B cell (primary cell): ENCODE data around the gene PRPSAP1. TPM values are rescaled to one million over a fixed set of nuclear protein-coding genes. Genes with fewer than 3 reads are reported as not detected.

Source experiments
- ATAC-seq: fragments of 200-7000 bp; cut with Tn5 transposase; one replicate; pipeline ENCODE4 v1.10.0; 2021; ENCODE audit warnings: low read depth, mild to moderate bottlenecking, moderate number of reproducible peaks, moderate library complexity
- CTCF ChIA-PET: fragments of 350-600 bp; sonication (Branson Sonifier 250); formaldehyde crosslinking; loops from one replicate; lab custom pipeline; 2021; ENCODE audit warnings: antibody characterized with exemption, inconsistent platforms; lab: Charles Lee
- POLR2A ChIA-PET: fragments of 350-600 bp; sonication (Branson Sonifier 250); formaldehyde crosslinking; loops from one replicate; lab custom pipeline; 2021; ENCODE audit warnings: antibody characterized with exemption; lab: Charles Lee
- DNase-seq: peaks from one replicate; pipeline ENCODE4 v3.0.0; 2013
- H2AFZ ChIP-seq: 2 replicates; pipeline ENCODE4 v1.6.1; 2012; ENCODE audit warnings: mild to moderate bottlenecking, low read depth, low read length; ENCODE audit not compliant: insufficient read depth, poor library complexity, severe bottlenecking
- H3K27ac ChIP-seq, 2 donors: 1 replicate in 1 of 2; 2 replicates in 1 of 2; pipeline ENCODE4 v1.5.1; 2012 to 2013; ENCODE audit warnings: low read length in 2 of 2, mild to moderate bottlenecking in 2 of 2, moderate library complexity in 1 of 2
- H3K27me3 ChIP-seq, 4 experiments: fragments of 200-600 bp in 1 of 4; sonication (generic) in 1 of 4; replicated peaks in 1 of 4; 1 replicate in 2 of 4; 2 replicates in 2 of 4; pipeline versions ENCODE4 v1.6.1 to v1.7.0; 2013 to 2016; ENCODE audit warnings: low read length in 3 of 4, mild to moderate bottlenecking in 2 of 4, mixed read lengths in 1 of 4, moderate library complexity in 1 of 4; ENCODE audit not compliant: insufficient read depth in 4 of 4, control insufficient read depth in 3 of 4; ENCODE audit errors: control extremely low read depth in 1 of 4
- H3K36me3 ChIP-seq, 2 experiments: replicated peaks in 1 of 2; 1 replicate in 1 of 2; 2 replicates in 1 of 2; pipeline versions ENCODE4 v1.6.1 to v1.7.1; 2013; ENCODE audit warnings: low read length in 1 of 2; ENCODE audit not compliant: insufficient read depth in 2 of 2, control insufficient read depth in 1 of 2; ENCODE audit errors: control extremely low read depth in 1 of 2, extremely low read depth in 1 of 2
- H3K4me1 ChIP-seq, 2 donors: fragments of 200-600 bp in 1 of 2; sonication (generic) in 1 of 2; 1 replicate in 1 of 2; 2 replicates in 1 of 2; pipeline versions ENCODE4 v1.5.1 to v1.6.1; 2013 to 2017; ENCODE audit warnings: low read length in 2 of 2; ENCODE audit not compliant: control insufficient read depth in 2 of 2, insufficient read depth in 2 of 2
- H3K4me2 ChIP-seq: replicated peaks from 2 replicates; pipeline ENCODE3; 2012; ENCODE audit warnings: mild to moderate bottlenecking, low read depth, low read length; ENCODE audit not compliant: poor library complexity, severe bottlenecking
- H3K4me3 ChIP-seq, 5 experiments: fragments of 200-600 bp in 1 of 5; sonication (generic) in 1 of 5; 1 replicate in 3 of 5; 2 replicates in 2 of 5; pipeline versions ENCODE4 v1.5.1 to v1.7.0; 2011 to 2016; ENCODE audit warnings: low read length in 4 of 5, mild to moderate bottlenecking in 4 of 5, low read depth in 2 of 5, control low read depth in 1 of 5, moderate library complexity in 1 of 5; ENCODE audit not compliant: insufficient read depth in 1 of 5; ENCODE audit errors: control extremely low read depth in 1 of 5, extremely low read depth in 1 of 5
- H3K79me2 ChIP-seq: fragments of 200-600 bp; sonication (generic); one replicate; pipeline ENCODE4 v1.6.0; 2016; ENCODE audit warnings: low read length; ENCODE audit not compliant: control insufficient read depth, insufficient read depth
- H3K9ac ChIP-seq: fragments of 200-600 bp; sonication (generic); 2 replicates; pipeline ENCODE4 v1.6.1; 2017; ENCODE audit warnings: mild to moderate bottlenecking, low read length, moderate library complexity
- H3K9me3 ChIP-seq, 3 donors: one replicate each; pipeline versions ENCODE4 v1.6.1 to v1.7.1; 2013; ENCODE audit warnings: low read length in 2 of 3; ENCODE audit not compliant: control insufficient read depth in 2 of 3, insufficient read depth in 1 of 3; ENCODE audit errors: control extremely low read depth in 1 of 3
- H4K20me1 ChIP-seq: 2 replicates; pipeline ENCODE4 v1.6.0; 2012; ENCODE audit warnings: mild to moderate bottlenecking, low read length; ENCODE audit not compliant: insufficient read depth, control insufficient read depth, poor library complexity, severe bottlenecking
- H3K27ac Mint-ChIP-seq: one replicate; pipeline ENCODE4 v1.8.0; 2021; ENCODE audit warnings: mixed read lengths
- H3K27me3 Mint-ChIP-seq: one replicate; pipeline ENCODE4 v1.8.0; 2021; ENCODE audit warnings: mixed read lengths
- H3K4me1 Mint-ChIP-seq: one replicate; pipeline ENCODE4 v1.8.0; 2021; ENCODE audit warnings: mixed read lengths
- H3K4me3 Mint-ChIP-seq: one replicate; pipeline ENCODE4 v1.8.0; 2021; ENCODE audit warnings: mixed read lengths
- H3K9me3 Mint-ChIP-seq: one replicate; pipeline ENCODE4 v1.8.0; 2022; ENCODE audit warnings: mixed read lengths; ENCODE audit not compliant: insufficient read depth
- CTCF ChIP-seq: fragments of 200-600 bp; IDR thresholded peaks from one replicate; pipeline ENCODE4 v1.8.0; 2022; ENCODE audit warnings: antibody characterized with exemption, mild to moderate bottlenecking
- EZH2 ChIP-seq: IDR thresholded peaks from 2 replicates; pipeline ENCODE4 v1.6.1; 2012; ENCODE audit warnings: borderline replicate concordance, low read depth, mild to moderate bottlenecking, moderate library complexity, low read length; ENCODE audit not compliant: insufficient read depth, poor library complexity, severe bottlenecking
- WGBS: methylation state at CpG from one replicate; pipeline ENCODE4 v1.1.5; 2013; ENCODE audit warnings: missing lambda C conversion rate; ENCODE audit not compliant: insufficient coverage; 5-methylcytosine and 5-hydroxymethylcytosine counted together
- intact Hi-C: fragments of 100-400 bp; cut with micrococcal nuclease; formaldehyde crosslinking; loops from one replicate; pipeline ENCODE4 v1.10.0; 2022
- polyA plus RNA-seq: library from polyadenylated mRNA; depleted of rRNA; stranded (reverse); fragments of >200 nt; gene quantifications from 2 replicates; pipeline ENCODE4 v1.2.3, GENCODE V29; 2012
- total RNA-seq, 2 donors: library from RNA; stranded (reverse); fragments of 120-200 nt in 1 of 2; gene quantifications; 1 replicate in 1 of 2; 2 replicates in 1 of 2; pipeline versions ENCODE4 v1.2.3 to v1.2.4, GENCODE V29; 2013 to 2022

The PRPSAP1 gene
- total and polyA plus RNA-seq, 2 donors (not counting 1 experiment from before 2014, with no cell fraction given) = 45.5 to 61.4 TPM

GRCh38 chr17:76384987-76385891 lies 31.5 kb upstream of the PRPSAP1 start:
- POLR2A ChIA-PET = interaction anchor here (0.7 to 2.0 kb wide), 6 partner anchors 13 to 119 kb away, joined by 3 to 12 read pairs (median 4); partner anchors contain the start of gene PRPSAP1
- peak overlapping the region; percentile 85 for H2AFZ ChIP-seq
- peak overlapping the region; percentile 70 for H3K9ac ChIP-seq
- Mint-ChIP-seq H3K27ac (no peak overlapping the region), H3K27me3 (peaks cover 7% of the 10 kb centered on the region), H3K4me3 (peak overlapping the region; percentile 78), H3K4me1 (peaks cover 17% of the 10 kb centered on the region), H3K9me3 (no peaks in the 10 kb centered on the region)
- H3K4me3 ChIP-seq = peak overlapping the region; percentile 21 to 71 (median 58)
- ATAC-seq (peak; percentile 10), DNase-seq (peak; percentile 66)
- peak; percentile 48 for TF ChIP-seq EZH2
- no peak for TF ChIP-seq CTCF
- CTCF ChIA-PET = interaction anchor here (0.9 to 10.1 kb wide), 20 partner anchors 8 to 527 kb away, joined by 3 to 94 read pairs (median 5); partner anchors contain the start of genes PRPSAP1 and UBE2O
- no peak overlapping the region for H3K27ac ChIP-seq
- intact Hi-C loops = loop anchor here (1.0 kb wide), 1 partner anchor 31 kb away; no protein-coding TSS in a partner anchor
- 3% methylated on average over 74 of the region's 74 CpGs for WGBS
- peaks cover 0 to 3% of the 10 kb centered on the region in 2 experiments for H3K36me3 ChIP-seq
- peaks cover 26 to 29% of the 10 kb centered on the region in 2 donors for H3K4me1 ChIP-seq
- peaks cover 0 to 24% (median 8%) of the 10 kb centered on the region in 4 experiments for H3K27me3 ChIP-seq
- peak overlapping the region; percentile 100 for H3K4me2 ChIP-seq
- peaks cover 11% of the 10 kb centered on the region for H4K20me1 ChIP-seq
- H3K79me2 ChIP-seq = no peaks in the 10 kb centered on the region
- no peaks in the 10 kb centered on the region for H3K9me3 ChIP-seq
